Activated CD4-positive, CD25-positive, alpha-beta regulatory T cell (primary cell): Measurements from ENCODE around the gene CYP4F22.
A peak's percentile ranks its signal among the peaks of the same experiment; 100 is the strongest.

ENCODE experiments used
- DNase-seq, 4 experiments: peaks; one replicate each; lab custom pipeline; 2025; lab: John Stamatoyannopoulos, UW

Gene CYP4F22

DNA sequence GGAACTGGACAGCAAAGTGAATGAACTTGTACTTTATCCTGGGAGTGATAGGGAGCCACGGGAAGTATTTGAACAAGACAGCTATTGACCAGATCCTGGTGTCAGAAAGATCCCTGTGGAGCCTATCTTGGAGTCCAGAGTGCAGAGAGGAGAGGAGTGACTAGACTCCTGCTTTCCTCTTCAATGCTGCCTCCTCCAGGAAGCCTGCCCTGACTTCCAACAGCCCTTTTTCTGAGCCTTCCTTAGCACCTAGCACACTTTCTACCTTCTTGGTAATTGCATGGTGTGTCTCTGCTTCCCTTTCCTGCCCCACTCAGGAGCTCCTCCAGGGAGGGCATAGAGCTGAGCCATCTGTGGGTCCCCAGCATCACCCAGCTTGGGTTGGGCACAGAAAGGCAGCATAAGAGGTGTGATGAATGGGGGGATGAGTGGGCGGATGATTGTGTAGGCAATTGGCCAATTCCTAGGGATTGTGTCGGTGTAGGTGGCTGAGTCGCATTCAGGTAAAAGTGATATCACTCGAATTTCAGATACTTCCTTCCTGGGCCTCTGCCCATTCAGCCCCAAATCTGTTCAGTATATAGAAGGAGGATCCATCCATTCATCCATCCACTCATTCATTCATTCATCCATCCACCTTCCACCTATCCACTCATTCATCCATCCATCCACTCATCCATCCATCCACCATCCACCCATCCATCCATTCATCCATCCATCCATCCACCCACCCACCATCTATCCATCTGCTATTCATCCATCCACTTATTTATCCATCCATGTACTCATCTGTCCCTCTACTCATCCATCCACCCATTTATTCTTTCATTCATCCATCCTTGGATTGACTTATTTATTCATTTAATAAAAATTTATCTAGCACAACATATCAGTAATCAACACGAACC, 26.9 kb downstream of the CYP4F22 start:
- no peak for DNase-seq

DNA sequence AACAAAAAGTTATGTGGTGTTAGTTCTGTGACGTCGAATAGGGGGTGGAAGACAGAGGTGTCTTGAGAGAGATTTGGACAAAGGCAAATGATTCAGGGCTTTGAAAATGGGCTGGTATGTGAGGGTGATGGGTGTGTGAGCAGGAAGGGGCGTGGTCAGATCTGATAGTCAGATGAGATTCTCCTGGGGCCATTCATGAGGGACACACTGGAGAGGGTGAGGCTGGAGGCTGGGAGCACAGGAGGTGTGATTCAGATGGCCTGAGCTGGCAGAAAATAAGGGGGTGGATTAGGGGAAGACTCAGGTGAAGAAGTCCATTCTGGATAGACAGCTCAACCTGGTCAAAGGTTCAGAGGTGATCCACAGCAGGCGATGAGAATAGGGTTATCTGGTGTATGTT, 28.0 kb downstream of the CYP4F22 start:
- no peak for DNase-seq

DNA sequence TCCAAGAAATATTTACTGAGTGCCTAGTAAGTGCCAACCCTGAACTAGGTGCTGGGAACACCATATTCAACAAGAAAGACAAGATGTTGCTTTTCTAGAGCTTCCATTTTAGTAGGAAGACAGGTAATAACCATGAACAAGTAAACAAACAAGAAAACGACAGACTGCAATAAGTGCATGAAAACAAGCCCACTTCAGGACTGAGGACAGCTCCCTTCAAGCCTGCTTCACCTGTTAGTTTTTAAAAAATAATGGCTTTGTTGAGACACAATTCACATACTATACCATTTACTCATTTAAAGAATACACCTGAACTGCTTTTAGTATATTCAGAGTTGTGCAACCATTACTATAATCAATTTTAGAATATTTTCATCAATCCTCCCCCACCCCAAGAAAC, 30.4 kb downstream of the CYP4F22 start:
- no peak for DNase-seq

GRCh38 chr19:15539638-15540037, 31.3 kb downstream of the CYP4F22 start:
- no peak for DNase-seq

- DNase-seq, result no peak
Measured at GRCh38 chr19:15540435-15540834, 32.1 kb downstream of the CYP4F22 start.

GRCh38 chr19:15544283-15544682, 36.0 kb downstream of the CYP4F22 start:
- DNase-seq, result no peak

- DNase-seq, result no peak
Measured at GRCh38 chr19:15544970-15545369, 36.6 kb downstream of the CYP4F22 start.

GRCh38 chr19:15548648-15549047, 40.3 kb downstream of the CYP4F22 start:
- no peak for DNase-seq

GRCh38 chr19:15549581-15549980, 41.3 kb downstream of the CYP4F22 start:
- DNase-seq, result no peak

- DNase-seq, result no peak
Measured at GRCh38 chr19:15550273-15550672, 41.9 kb downstream of the CYP4F22 start.

GRCh38 chr19:15550929-15551292, 42.6 kb downstream of the CYP4F22 start:
- DNase-seq, result no peak

DNA sequence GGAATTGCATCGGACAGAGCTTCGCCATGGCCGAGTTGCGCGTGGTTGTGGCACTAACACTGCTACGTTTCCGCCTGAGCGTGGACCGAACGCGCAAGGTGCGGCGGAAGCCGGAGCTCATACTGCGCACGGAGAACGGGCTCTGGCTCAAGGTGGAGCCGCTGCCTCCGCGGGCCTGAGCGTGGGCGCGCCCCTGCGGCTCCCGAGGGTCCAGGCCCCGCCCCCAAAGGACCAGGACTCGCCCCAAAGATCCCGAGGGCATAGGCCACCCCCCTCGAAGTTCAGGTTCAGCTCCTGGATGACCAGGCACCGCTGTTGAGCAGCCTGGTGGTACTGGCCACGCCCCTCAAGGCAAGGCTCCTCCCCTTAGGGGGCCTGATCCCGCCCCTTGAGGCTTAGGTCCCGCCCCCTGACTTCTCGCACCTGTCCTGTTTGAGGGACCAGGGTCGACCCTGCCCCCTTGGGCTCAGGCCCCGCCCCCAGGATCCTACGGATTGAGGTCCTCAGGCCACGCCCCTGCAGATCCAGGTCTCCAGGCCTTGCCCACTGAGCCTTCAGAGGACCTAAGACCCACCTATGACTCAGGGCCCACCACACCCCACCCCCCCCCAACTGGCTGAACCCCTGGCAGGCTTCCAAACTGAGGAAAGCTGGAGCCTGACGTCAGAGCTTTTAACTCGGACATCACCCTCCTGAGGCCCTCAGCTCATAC, 43.1 kb downstream of the CYP4F22 start:
- DNase-seq, result peak; percentile 13 to 58 (median 42)

- DNase-seq, result no peak
Measured at GRCh38 chr19:15555021-15555420, 46.7 kb downstream of the CYP4F22 start.

DNA sequence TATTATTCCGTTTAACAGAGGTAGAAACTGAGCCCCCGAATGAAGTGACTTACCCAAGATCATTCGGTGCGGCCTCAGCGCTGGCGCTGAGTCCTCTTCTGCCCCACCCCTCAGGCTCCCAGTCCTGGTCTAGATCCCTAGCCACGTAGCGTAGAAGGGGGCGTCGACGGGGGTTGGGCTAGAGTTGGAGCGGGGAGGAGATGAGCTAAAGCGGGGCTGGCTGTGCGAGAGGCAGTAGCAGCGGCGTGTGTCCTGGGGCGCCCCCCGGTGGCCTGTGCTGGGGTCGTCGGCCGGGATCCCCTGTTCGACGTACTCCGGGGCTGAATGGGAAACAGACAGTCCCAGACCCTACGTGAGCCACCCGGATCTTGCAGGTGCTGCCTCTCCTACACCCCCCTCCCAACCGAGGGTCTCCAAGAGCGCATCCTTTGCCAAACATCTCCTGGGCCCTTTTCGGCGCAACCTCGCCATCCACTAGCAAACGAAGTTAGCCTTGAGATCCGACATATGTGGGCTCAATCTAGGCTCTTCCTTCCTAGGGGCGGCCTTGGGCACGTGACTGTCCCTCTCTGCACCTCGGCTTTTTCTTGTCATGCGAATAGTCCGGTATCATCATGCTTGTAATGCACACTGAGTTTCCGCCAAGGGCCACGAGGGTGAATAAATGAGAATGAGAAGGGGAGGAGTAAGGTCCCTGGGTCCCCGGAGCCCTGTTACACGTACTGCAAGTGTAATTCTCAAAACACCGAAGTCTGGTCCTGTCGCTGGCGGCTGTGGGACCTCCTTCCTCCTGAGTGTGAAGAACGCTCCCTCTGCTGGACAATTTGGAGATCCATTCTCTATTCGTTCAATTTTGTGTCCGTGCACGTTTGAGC, 47.7 kb downstream of the CYP4F22 start:
- DNase-seq, result peak; percentile 88 to 97 (median 92)

GRCh38 chr19:15556634-15557181, 48.4 kb downstream of the CYP4F22 start:
- DNase-seq, result no peak

- no peak for DNase-seq
Measured at GRCh38 chr19:15557223-15557622, 48.9 kb downstream of the CYP4F22 start.

GRCh38 chr19:15562145-15562544, 53.8 kb downstream of the CYP4F22 start:
- no peak for DNase-seq

- DNase-seq, result no peak
Measured at GRCh38 chr19:15562861-15563260, 54.5 kb downstream of the CYP4F22 start.

GRCh38 chr19:15563325-15563794, 55.0 kb downstream of the CYP4F22 start:
- no peak for DNase-seq

DNA sequence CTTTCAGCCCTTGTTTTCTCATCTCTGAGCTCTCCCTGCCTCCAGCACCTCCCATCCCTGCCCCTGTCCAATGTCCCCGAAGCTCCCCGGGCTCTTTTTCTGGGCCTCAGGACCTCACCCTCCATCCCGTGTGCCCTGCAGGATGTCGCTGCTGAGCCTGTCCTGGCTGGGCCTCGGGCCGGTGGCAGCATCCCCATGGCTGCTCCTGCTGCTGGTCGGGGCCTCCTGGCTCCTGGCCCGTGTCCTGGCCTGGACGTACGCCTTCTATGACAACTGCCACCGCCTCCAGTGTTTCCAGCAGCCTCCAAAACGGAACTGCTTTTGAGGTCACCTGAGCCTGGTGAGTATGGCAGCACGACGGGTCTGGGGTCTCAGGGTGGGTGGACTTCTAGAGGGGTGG, 55.6 kb downstream of the CYP4F22 start:
- DNase-seq, result no peak

GRCh38 chr19:15564534-15565168, 56.3 kb downstream of the CYP4F22 start:
- DNase-seq, result no peak
